HAP-1 (cell line): ENCODE data around the gene CCR9.

Experiments used
- DNase-seq, 2 experiments: peaks; one replicate each; pipeline ENCODE4 v3.0.0-alpha.2; 2016 to 2020; ENCODE audit warnings: low spot score in 2 of 2
- H3K27me3 ChIP-seq: fragments of 250-450 bp; sonication (Bioruptor Pico); 2 replicates; pipeline ENCODE4 v1.5.1; 2020; ENCODE audit warnings: low read depth, mild to moderate bottlenecking, moderate library complexity
- H3K36me3 ChIP-seq: fragments of 250-450 bp; sonication (Bioruptor Pico); replicated peaks from 2 replicates; pipeline ENCODE4 v1.5.1; 2020; ENCODE audit warnings: mild to moderate bottlenecking
- H3K4me1 ChIP-seq: fragments of 250-450 bp; sonication (Bioruptor Pico); 2 replicates; pipeline ENCODE4 v1.5.1; 2020; ENCODE audit warnings: mild to moderate bottlenecking
- H3K4me3 ChIP-seq: fragments of 250-450 bp; sonication (Bioruptor Pico); 2 replicates; pipeline ENCODE4 v1.5.1; 2020; ENCODE audit warnings: mild to moderate bottlenecking, moderate library complexity
- H3K9me3 ChIP-seq: fragments of 250-450 bp; sonication (Bioruptor Pico); 2 replicates; pipeline ENCODE4 v1.5.1; 2020; ENCODE audit warnings: mild to moderate bottlenecking, moderate library complexity
- in situ Hi-C: fragments of 300-500 bp; cut with MboI; formaldehyde crosslinking; loops from 3 replicates; pipeline ENCODE4 v1.14.3; 2020; ENCODE audit warnings: low sequenced_read_pairs, inconsistent platforms, mixed read lengths

Gene CCR9

GRCh38 chr3:45950686-45951600 is 64.6 kb downstream of the CCR9 start:
- Histone ChIP-seq H3K27me3 (no peaks in the 10 kb centered on the region), H3K4me1 (no peaks in the 10 kb centered on the region), H3K4me3 (no peak overlapping the region), H3K9me3 (no peaks in the 10 kb centered on the region), H3K36me3 (peaks cover 92% of the 10 kb centered on the region)
- DNase-seq = no peak
- in situ Hi-C loops = no loop called here

- Histone ChIP-seq H3K4me3 (no peak overlapping the region), H3K27me3 (no peaks in the 10 kb centered on the region), H3K4me1 (no peaks in the 10 kb centered on the region), H3K36me3 (peaks cover 92% of the 10 kb centered on the region), H3K9me3 (no peaks in the 10 kb centered on the region)
- no peak for DNase-seq
- in situ Hi-C loops = no loop called here
Observed at GRCh38 chr3:45951946-45952345, 65.6 kb downstream of the CCR9 start.

GRCh38 chr3:45952456-45952855 is 66.1 kb downstream of the CCR9 start:
- no peaks in the 10 kb centered on the region for H3K27me3 ChIP-seq
- no peak for DNase-seq
- H3K9me3 ChIP-seq = no peaks in the 10 kb centered on the region
- H3K36me3 ChIP-seq = peaks cover 92% of the 10 kb centered on the region
- H3K4me3 ChIP-seq = no peak overlapping the region
- in situ Hi-C loops = no loop called here
- H3K4me1 ChIP-seq = no peaks in the 10 kb centered on the region
